HK-2 (cell line): ENCODE measurements around the gene FNIP2.
"Not testable (repeated sequence)": the region's sequence is repeated elsewhere in the genome, so short reads cannot be mapped to it uniquely, and the experiment has no call there.

Source experiments
- DNase-seq: peaks from one replicate; pipeline ENCODE4 v3.0.0-alpha.2; 2018; ENCODE audit not compliant: unreplicated experiment

FNIP2 gene

DNA sequence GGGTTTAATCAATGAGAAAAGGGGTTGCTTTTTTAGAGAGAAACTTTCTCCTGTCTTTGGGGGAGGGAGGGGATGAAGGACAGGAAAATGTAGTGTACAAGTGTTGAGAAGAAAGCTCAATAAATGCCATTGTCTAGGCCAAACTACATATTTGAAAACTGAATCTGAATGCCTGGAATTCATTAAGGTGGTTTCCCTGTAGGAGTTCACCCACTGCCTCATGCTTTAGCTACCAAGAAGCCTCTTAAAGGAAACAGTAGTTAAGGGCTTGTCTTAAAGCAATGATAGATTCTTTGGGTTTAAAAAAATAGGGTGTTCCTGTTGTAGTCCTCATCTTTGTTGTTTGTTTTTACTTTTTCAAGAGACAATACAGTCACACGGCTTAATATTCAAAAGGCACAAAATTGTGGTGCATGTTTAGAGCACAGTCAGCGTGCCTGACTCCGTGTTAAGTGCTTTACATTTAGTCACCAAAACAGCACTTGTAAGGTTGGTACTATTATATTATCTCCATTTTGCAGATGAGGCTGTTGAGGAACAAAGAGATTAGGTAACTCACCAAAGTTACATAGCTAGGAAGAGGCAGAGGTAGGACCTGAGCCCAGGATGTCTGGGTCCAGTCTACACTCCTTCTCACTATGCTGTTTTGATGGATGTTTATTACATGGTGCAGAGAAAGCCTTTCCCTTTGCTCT is 46.0 kb downstream of the FNIP2 start:
- no peak for DNase-seq

DNA sequence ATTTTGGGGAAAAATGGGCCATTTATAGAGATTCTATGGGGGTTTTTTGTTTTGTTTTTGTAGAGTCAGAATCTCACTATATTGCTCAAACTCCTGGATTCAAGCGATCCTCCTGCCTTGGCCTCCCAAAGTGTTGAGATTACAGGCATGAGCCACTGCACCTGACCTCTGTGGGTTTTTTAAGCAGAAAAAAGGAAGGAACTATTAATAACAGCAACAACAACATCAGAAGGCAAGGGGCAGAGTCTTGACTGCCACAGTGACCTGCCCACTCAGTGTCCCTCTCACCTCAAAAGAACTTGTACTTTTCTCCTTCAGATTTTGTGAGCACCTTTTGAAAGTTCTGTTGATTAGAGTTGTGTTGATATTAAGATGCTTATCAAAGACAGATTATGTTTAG is 48.1 kb downstream of the FNIP2 start:
- DNase-seq, result no peak

- no peak for DNase-seq
These were observed 48.9 kb downstream of the FNIP2 start for GRCh38 chr4:158817562-158818296.

GRCh38 chr4:158818560-158819140 is 49.8 kb downstream of the FNIP2 start:
- no peak for DNase-seq

- DNase-seq, result no peak
These were observed 51.3 kb downstream of the FNIP2 start for GRCh38 chr4:158819942-158820786.

DNA sequence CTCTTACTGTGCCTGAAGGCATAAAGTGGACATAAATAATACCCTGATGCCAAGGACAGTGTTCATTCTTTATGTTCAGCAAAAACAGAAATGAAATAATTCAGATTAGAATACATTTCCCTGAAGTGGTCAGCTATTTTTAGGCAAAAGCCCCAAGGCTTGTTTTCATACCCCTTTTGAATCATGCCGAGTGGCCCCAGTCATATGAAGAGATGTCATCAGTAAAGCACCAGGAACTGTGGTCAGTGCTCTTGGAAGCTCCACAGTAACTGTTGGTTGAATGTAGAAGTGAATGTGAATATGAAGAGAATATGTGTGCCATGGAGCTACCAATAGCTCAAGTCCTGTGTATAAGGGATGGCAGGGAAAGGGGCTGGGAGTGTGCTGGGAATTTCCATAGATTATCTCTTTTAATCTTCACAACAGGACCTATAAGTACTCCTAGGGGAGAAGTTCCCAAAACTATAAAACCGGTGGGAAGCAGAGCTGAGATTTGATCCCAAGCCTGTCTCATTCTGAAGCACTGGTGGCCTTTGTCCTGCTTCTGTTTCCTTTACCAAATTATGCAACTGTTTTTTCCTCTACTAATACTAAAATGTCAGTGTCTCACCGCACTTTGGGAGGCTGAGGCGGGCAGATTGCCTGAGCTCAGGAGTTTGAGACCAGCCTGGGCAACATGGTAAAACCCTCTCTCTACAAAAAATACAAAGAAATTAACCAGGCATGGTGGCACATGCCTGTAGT is 52.6 kb downstream of the FNIP2 start:
- DNase-seq, result no peak

GRCh38 chr4:158822348-158822747 is 53.5 kb downstream of the FNIP2 start:
- no peak for DNase-seq

- no peak for DNase-seq
These were observed 54.6 kb downstream of the FNIP2 start for GRCh38 chr4:158823461-158823873.

GRCh38 chr4:158824425-158825274 is 55.8 kb downstream of the FNIP2 start:
- DNase-seq, result no peak

DNA sequence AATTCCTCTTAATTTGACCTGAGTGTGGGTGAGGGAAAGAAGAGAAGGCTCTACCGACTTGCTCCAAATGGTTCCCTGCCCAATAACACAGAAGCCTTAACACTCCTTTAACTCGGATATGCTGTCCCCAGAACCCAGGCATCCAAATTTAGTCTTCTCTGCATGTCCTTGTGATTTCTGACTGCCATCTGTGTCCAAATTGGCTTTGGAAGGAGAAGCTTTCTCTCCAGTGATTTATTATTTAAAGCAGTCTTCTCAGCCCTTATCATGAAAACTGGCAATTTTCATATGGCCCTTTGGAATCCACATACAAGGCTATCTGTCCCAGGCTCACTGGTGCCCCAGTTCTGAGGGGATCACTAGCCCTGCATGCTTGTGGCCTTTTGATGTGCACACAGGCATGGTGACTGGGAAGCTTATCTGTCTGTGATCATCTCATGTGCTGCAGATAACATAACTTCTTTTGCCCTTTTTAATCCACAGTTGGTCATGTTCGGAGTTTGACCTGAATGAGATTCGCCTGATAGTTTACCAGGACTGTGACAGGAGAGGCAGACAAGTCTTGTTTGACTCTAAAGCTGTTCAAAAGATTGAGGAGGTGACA is 56.7 kb downstream of the FNIP2 start:
- no peak for DNase-seq

DNA sequence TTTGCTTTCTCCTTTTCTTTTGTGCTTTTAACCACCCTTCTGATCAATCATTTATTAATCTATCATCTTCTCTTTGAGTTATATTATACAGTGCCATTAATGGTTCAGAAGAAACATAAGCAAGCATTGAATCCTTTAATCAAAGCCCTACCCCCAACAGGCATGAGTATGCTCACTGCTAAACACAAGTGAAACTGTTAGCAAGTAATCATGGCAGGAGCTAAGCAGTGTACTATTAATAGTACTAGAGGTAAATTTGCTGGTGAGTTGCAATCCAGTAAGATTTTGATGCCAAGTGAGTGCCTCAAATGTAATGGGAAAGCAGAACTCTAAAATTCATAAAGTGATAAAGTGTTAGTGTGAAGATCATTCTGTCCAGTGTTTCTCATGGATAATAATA is 57.2 kb downstream of the FNIP2 start:
- no peak for DNase-seq

DNA sequence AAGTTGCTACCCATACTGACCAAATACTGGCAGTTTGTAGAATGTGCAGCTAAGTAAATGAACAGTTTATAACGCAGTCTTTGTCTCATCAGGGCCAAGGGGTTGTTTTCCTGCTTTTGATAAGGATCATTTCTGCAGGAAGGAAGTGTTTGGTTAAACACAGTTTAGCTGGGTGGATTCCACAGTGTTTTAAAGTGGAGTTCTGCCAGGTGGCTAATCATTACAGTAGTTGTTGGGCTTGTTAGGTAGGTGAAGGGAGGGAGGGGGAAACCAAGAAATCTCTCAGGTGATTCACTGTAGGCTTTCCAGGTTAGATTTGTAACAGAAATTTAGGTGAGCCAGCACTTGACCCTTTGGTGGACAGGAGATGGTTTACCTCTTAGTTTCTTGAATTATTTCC is 58.1 kb downstream of the FNIP2 start:
- DNase-seq, result no peak

DNA sequence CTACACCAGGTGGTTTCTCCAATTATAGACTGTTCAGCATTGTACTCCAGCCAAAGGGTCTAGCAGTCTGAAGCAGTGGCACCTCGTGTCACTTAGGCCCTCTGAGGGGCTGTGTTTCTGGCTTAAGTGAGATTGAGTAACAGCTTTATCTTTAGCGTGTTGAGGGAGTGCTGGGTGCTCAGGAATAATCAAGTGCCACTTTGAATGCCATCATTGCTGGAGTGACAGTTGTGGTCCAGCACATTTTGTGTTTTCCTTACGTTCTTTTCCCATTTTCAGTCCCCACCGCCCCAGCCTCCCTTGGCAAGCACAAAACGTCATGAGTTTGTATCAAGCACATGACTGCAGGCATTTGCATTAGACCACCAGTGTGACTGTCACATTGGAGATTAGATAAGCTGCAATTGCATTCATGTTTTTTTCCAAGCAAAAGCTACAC is 58.7 kb downstream of the FNIP2 start:
- no peak for DNase-seq

- DNase-seq, result not testable (repeated sequence)
These were observed 59.3 kb downstream of the FNIP2 start for GRCh38 chr4:158828151-158828550.

- no peak for DNase-seq
These were observed 60.4 kb downstream of the FNIP2 start for GRCh38 chr4:158829254-158829653.

GRCh38 chr4:158833602-158834001 is 64.8 kb downstream of the FNIP2 start:
- no peak for DNase-seq

DNA sequence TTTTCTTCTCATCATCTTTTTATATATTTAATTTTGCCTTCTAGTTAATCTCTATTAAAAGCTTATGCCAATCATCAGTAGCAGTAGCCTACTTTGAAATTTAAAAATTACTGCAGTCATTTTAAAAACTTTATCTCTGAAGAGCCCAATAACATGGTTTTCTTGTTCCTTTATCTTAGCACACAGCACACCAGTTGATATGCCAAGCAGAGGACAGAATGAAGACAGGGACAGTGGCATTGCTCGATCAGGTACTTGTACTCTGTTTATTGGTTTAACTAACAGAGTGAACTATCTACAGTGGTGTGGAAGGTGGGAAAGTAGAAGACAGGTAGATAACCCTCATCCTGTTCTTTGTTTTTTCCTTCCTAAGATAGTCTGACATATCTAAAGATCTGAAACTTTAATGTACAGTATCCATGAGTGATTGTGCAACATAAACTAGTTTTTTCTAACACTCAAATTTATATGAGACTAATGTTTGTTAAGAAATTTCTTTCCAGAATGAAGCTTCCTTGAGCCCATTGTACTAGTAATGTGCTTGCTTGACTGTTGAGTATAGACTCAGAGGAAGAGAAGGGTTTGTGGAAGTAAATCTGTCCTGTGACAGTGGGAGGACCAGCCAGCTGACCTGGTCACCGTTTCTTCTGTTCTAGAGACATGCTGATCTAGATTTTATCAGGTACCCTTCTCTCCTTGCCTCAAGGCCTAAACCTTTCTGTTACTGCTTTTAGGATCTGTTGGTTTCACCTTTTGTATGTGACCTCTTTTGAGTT is 66.6 kb downstream of the FNIP2 start:
- DNase-seq, result no peak

GRCh38 chr4:158836002-158836369 is 67.2 kb downstream of the FNIP2 start:
- DNase-seq, result no peak

GRCh38 chr4:158836828-158837449 is 68.1 kb downstream of the FNIP2 start:
- no peak for DNase-seq
